HG03460 (cell line): Measurements from ENCODE around the gene BTBD3.

ENCODE experiments used
- ATAC-seq: cut with Tn5 transposase; IDR thresholded peaks from one replicate; pipeline ENCODE4 v1.9.1; 2021; ENCODE audit not compliant: unreplicated experiment

The BTBD3 gene

GRCh38 chr20:11917663-11918062 is at the start of gene BTBD3:
TSS of gene BTBD3 (plus strand) at chr20:11917893. CDS start at chr20:11918276, 383 bp downstream.
- ATAC-seq: peak; percentile 89

GRCh38 chr20:11869641-11870040 is 48.1 kb upstream of the BTBD3 start:
- ATAC-seq: no peak

- ATAC-seq: no peak
Observed at GRCh38 chr20:11870411-11870810, 47.3 kb upstream of the BTBD3 start.

DNA sequence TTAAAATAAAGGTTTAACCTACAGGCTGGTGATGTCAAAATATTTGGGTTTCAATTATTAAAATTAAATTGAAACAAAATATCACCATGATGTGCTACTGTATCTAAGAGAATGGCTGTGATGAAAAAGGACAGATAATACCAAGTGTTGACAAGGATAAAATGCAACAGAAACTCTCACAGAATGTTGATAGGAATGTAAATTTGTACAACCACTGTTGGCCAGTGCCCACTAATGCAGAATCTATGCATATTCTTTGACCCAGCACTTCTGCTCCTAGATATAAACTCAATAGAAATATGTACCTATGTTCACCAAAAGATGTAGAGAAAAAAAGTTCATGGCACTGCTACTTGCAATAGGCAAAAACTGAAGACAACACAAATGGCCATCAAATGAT is 41.1 kb upstream of the BTBD3 start:
- ATAC-seq: no peak

- no peak for ATAC-seq
Observed at GRCh38 chr20:11880680-11881079, 37.0 kb upstream of the BTBD3 start.

- ATAC-seq: no peak
Observed at GRCh38 chr20:11881449-11881848, 36.2 kb upstream of the BTBD3 start.

- ATAC-seq: no peak
Observed at GRCh38 chr20:11882651-11883050, 35.0 kb upstream of the BTBD3 start.

GRCh38 chr20:11888648-11889047 is 29.0 kb upstream of the BTBD3 start:
- no peak for ATAC-seq

DNA sequence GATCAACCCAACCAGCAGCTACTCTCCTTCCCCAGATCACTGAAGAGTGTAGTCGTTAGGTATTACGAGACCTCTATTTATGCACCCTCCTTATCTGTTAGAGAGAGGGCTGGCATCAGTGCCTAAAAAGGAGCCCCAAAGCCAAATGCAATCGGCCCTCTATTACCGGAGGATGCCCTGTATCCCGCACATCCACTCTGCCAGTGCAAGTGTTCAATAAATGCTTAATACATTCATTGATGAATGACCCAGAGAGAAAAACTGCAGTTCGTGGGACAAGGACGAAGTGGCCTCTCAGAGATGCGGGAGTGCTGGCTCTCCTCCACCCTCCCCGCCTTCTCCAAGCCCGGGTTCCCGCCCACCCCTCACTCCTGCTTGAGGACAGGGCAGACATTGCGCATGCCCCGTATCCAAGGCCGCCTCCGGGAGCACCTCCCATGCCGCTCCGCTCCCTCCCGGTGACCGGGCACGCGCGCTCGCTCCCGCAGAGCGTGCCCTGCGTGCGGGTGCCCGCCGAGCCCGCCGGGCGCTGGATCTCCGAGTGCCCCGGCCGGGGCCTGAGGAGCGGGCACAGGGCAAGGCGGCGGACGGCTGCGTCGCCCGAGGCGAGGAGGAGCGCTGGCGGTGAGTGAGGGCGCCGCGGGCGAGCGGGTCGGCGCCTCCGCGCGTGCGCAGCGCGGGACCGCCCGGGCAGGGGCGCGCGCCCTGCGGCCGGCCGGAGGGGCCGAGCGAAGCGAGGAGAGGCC is 27.2 kb upstream of the BTBD3 start:
- peak; percentile 58 for ATAC-seq

DNA sequence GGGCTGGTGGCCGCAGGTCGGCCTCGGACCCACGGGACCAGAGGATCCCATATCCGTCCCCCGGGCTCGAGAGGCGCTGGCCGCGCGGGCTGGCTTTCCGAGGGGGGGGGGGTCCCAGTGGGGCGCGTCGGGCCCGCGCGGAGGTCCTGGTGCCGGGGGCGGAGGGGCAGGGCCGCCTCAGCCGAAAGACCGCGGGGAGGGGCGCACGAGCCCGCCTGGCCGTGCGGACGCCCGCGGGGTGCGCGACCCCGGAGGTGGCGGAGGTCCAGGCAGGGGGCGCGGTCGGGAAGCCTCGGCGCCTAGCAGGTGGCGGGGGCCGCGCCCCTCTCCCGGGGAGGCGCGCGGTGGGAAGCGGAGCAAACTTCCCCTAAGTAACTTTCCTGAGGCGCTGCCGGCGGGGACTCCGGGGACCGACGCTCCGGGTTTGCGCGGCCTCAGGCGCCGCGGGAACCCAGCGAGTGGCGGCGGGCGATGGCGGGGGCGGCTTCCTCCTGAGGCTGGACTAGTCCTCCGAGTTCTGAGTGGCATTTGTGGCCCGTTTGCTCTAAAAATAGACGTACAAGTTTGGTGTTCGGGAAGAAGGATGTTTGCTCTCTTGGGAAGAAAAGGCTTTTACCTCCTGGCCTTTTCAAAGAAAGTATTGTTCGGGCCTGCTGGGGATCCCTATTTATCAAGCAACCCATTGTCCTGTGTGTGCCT is 26.5 kb upstream of the BTBD3 start:
- ATAC-seq: peak; percentile 29

DNA sequence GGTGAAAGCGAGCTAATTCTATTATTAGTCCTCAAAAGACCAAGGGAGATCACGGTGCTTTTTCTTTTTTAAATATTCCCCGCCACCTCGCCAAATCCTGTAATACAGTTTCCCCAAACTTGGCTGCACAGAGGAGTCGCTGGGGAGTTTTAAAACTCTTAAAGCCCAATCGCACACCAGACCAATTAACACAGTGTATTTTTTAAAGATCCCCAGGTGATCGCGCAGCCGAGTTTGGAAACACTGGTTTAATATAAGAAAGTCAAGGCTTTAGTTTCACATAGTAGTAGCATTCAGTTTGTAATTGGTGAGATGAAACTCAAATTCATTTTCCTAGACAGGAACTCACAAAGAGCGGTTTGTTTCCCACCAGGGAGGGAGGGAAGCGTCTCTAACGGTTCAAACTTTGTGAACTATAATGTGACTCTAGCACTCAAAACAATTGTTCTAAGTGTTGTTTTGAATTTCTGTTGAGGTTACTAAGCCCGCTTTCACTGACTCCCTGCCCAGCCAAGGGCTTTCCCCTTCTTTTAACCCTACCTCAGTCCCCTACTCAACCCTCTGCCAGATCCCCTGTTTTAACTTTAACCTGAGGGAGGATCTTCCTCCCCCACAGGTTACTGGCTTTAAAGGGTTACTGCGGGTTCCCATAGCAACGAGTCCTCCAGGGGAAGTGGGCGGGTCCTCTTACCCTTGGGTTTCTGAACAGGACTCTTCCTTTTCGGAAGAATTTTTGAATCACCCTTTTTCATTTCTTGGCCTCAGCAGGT is 25.7 kb upstream of the BTBD3 start:
- peak; percentile 61 for ATAC-seq

GRCh38 chr20:11894062-11894461 is 23.6 kb upstream of the BTBD3 start:
- no peak for ATAC-seq

DNA sequence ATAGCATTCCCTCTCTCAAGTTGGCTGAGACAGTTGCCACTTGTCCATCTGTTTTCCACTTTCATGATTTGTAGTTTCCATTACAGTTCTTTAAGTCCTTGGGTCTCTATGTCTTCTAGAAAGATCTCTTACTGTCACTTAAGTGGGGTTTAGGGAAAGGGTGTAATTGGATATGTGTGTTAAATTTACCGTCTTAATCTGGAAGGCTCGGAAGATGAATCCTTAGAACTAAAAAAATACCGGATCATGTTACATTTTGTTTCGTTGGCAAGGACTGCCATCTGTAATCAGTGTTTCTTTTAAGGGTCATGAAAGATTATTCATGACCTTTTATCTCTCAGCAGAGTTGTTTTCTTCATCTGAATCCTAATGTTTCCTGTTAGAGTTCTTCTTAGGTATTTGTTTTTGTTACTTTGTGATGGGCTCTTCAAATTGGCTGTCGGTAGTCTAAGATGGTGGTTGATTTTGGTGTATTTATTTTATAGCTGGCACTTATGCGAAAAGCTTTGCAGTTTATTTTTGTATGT is 21.8 kb upstream of the BTBD3 start:
- ATAC-seq: no peak

DNA sequence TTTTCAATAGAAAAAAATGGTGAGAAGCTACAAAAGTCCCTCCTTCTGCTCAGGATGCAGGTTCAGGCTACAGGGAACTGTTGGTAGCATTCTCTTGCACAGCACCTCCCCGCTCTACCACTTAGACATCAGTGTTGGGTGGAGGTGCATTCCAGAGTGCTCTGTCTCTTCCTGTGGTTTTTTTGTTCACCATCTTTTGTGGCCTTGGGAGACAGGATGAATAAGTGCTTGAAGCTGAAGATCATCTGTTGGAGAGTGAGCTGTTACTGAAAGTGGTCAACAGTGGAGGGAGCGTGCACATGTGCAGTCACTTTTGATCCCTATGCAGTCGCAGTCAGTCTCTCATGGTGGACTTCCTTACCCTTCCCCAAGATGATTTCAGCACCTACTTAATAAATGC is 16.6 kb upstream of the BTBD3 start:
- no peak for ATAC-seq

DNA sequence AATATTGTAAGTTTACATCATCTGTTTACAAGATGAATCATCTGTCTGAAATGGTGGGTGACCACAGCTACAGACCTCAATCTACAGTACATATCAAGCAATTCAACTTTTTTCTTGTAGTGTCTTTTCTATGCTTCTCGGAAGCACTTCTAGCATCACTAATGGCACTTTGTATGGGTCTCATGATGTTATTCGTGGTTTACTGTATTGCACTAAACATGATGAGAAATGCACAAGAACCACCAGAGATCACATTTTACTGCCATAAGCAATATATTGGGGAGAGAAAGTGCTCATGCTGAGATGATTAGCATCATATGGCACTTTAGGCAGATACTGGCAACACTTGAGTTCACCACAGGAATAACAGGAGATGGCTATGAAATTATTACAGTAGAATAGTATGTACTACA is 15.4 kb upstream of the BTBD3 start:
- ATAC-seq: no peak

DNA sequence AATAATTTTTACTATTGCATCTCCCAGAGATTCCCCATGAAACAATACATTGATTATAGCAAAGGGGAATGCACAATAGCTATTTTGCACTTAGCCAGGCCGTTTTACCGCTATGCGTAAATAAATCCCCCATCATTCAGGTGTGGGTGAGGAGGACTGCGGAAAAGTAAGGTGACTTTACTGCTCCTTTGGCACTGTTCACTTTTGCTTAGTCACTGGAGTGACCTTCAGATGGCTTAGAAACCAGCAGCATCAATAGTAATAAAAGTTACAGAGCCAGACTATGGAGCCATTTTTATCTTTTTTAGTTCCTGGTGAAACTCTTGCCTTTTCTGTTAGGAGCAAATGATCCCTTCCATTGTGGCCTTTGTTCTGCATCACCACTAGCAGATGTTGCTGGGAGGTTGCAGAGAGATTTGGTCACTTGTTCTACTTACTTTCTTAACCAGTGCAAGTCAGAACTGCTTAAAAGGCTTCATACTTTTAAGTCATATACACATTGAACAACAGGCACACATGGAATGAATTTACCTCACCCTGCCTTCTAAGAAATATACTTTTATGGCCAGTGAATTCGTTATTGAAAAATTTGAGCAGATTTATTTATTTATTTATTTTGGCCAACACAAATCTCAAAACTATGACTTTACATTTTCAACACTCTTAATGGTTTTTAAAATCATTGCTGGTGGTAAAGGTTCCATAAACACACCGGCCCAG is 12.1 kb upstream of the BTBD3 start:
- no peak for ATAC-seq

DNA sequence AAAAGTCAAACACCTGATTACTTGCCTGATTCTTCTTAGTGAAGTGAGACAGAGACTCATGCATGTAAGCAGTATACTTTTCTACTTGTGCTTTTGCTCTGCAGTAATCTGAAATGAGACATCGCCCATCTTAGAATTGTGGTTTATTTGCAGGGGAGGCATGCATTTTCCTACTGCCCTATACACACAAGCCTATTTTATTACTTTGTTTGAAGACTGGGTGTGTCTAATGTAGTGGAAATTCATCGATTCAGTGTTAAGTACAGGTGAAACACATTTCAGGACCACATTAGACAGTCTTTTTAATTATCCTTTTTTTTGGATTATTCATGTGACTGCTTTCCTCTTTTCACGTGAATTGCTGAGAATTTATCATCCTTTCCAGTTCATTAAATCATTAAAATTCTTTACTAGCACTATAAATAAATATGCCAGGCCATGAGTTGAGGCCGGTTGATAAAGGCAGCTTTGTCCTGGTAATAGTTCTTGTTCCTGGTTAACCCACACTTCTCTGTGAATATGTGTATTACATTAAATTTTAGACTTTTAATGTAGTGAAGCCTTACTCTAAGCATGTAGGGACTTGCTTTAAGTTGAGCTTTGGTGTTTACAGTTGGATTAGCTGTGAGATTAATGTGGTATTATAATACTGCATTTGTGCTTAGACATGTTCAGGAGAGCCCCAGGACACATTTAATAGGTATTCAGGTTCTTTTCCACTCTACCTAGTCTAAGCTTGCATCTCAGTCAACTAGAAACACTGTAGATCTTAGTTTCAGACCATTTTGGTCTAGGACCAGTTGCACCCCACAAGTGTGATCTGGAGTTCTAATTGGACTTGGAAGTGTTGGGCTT is 10.8 kb upstream of the BTBD3 start:
- no peak for ATAC-seq

DNA sequence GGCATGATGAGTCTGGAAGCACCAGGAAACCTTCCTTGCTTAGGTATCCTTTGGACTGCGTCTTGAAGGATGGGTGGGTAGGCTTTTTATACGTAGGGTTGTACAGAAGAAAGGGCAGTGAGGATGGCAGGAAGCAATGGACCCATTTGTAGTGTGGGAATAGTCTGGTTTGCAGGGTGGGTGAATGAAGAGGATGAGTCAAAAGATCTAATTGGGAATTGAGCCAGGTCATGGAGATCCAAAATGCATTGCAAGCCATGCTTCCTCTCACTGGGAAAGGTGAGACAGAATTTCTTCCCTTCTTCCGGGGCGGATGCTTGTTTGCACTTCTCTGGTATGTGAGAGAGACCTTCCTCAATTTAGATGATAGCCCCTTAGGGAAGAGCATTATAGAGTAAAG is 10.1 kb upstream of the BTBD3 start:
- no peak for ATAC-seq

- ATAC-seq: no peak
Observed at GRCh38 chr20:11912013-11912658, 5.6 kb upstream of the BTBD3 start.
